H1 (cell line): ENCODE data around the gene NRROS. TPM values are rescaled to one million over a fixed set of nuclear protein-coding genes. Genes with fewer than 3 reads are reported as not detected.

Source experiments
- TCF12 ChIP-seq: IDR thresholded peaks from 2 replicates; pipeline ENCODE4 v1.6.1; 2011; ENCODE audit warnings: low read depth, mild to moderate bottlenecking, low read length
- polyA plus RNA-seq, 7 experiments: library from polyadenylated mRNA; depleted of rRNA in 3 of 7; stranded (reverse) in 5 of 7; unstranded in 2 of 7; fragments of >200 nt in 5 of 7; fragments of 200-250 nt in 2 of 7; gene quantifications; 1 replicate in 5 of 7; 2 replicates in 1 of 7; 4 replicates in 1 of 7; pipeline versions ENCODE4 v1.2.1 to v1.2.3, GENCODE V29; 2011 to 2013; ENCODE audit warnings: missing spikeins in 2 of 7, mixed read lengths in 2 of 7
- total RNA-seq: library from RNA; stranded (reverse); fragmentation: NEBNext Ultra II Directional; extraction: Animal tissue kit (Norgen Biotek cat#: 25700); gene quantifications from 2 replicates; pipeline ENCODE4 v1.2.1, GENCODE V29; 2021

NRROS gene
- total and polyA plus RNA-seq, 2 of the 8 experiments (the other 6 are each of a cell fraction or from before 2014, with no cell fraction given) = 5.3 to 7.3 TPM

- TF ChIP-seq TCF12 = no peak
Measured at GRCh38 chr3:196643201-196643749, 3.8 kb downstream of the NRROS start (continued).
